ENCODE data around the gene ZNF385D.
"Not testable (repeated sequence)": the region's sequence is repeated elsewhere in the genome, so short reads cannot be mapped to it uniquely, and the experiment has no call there.

Gene ZNF385D

DNA sequence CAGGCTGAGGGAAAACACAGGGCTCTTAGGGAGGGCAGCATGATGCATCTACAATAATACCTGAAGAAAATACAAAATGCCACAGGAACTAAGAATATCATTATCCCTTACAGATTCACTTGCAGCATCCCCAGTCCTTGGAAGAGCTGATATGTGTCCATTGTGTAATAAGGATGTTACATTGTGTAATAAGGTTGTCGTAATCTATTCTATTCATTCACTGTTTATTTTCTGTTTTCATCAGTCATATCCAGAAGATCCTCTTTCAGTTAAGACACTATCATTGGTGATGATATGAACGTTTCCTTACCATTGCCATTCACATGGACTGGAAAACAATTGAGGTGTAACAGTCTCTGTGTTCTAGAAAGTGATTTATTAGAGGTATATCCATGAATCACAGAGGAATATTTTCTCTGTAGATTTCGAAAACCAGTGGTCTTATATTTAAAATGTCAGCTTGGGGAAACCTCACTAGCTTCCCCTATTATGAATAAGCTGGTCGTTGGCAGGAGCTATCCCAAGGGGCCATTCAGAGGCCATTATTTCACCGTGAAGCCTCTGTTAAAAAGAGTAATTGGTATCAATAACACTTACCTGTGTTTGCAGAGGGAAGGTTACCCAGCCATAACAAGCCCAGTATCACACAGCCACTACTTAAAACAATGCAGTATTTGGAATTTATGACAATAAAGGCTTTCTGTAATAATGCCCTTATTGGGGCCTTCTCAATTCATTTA lies 241.1 kb downstream of the ZNF385D start:
- H3K9me3 ChIP-seq: no peaks in the 10 kb centered on the region
- H3K4me1 ChIP-seq: no peaks in the 10 kb centered on the region
- no peak overlapping the region for H3K4me3 ChIP-seq (ENCODE audit: low read depth, low read length)
- no peaks in the 10 kb centered on the region for H3K36me3 ChIP-seq
- H3K27me3 ChIP-seq: no peaks in the 10 kb centered on the region
- no peak for DNase-seq
- TF ChIP-seq, protein P1, sequence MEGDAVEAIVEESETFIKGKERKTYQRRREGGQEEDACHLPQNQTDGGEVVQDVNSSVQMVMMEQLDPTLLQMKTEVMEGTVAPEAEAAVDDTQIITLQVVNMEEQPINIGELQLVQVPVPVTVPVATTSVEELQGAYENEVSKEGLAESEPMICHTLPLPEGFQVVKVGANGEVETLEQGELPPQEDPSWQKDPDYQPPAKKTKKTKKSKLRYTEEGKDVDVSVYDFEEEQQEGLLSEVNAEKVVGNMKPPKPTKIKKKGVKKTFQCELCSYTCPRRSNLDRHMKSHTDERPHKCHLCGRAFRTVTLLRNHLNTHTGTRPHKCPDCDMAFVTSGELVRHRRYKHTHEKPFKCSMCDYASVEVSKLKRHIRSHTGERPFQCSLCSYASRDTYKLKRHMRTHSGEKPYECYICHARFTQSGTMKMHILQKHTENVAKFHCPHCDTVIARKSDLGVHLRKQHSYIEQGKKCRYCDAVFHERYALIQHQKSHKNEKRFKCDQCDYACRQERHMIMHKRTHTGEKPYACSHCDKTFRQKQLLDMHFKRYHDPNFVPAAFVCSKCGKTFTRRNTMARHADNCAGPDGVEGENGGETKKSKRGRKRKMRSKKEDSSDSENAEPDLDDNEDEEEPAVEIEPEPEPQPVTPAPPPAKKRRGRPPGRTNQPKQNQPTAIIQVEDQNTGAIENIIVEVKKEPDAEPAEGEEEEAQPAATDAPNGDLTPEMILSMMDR (IDR thresholded peaks at IDR 0.05; ENCODE audit: low read depth, low read length): no peak

DNA sequence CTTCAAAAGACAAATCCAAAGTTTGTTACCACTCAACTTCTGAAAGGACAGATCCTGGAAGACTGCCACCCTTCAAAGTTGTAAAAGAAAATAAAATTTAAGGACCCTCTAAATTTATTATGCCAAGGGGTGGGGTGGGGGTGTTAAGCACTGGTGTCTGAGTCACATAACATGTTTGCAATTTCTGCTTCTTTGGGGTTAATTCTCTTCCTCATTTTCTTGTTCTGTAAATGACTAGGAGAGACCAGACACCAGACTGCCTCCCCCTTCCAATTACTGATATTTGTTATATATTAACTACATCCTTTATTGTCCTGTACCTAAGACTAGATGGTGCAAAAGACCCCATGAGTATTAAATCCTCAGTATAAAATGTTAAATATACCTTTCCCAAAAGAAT lies 242.8 kb downstream of the ZNF385D start:
- Histone ChIP-seq H3K4me3 (ENCODE audit: low read depth, low read length) (no peak overlapping the region), H3K36me3 (no peaks in the 10 kb centered on the region), H3K27me3 (no peaks in the 10 kb centered on the region), H3K9me3 (no peaks in the 10 kb centered on the region), H3K4me1 (no peaks in the 10 kb centered on the region)
- TF ChIP-seq, protein P1 (IDR thresholded peaks at IDR 0.05; ENCODE audit: low read depth, low read length): no peak
- DNase-seq: no peak

DNA sequence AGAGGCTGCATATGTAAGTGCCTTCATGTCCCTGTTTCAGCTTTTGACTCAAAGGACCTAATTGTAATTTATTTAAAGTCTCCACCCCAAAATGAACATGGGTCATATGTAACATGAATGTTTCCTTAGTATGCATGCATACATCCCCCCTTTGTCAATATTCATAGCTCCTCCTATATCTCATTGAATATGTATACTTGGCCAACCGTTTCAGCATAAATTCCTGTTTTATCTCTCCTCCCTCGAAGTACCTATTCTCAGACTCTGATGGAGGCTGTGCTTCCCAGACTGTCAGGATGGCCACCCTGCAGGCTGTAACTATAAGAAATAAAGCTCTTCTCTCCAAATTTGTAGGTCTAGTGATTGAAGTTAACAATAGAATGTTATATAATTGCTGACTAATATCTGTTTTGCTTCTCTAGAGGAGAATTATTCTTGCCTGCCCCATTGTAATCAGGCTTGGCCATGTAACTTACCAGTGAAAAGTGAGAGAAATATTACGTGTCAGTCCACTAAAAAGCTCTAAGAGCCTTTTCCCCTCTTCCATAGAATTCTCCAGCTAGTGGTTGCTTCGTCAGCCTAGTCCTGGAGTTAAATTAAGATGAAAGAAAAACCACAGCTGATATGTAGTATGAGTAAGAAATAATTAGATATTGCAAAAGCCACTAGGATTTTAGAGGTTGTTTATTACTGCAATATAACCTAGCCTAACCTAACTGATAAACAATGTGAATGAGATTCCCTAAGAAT lies 245.1 kb downstream of the ZNF385D start:
- TF ChIP-seq, protein P1 (IDR thresholded peaks at IDR 0.05; ENCODE audit: low read depth, low read length): no peak
- H3K36me3 ChIP-seq: no peaks in the 10 kb centered on the region
- no peak overlapping the region for H3K4me3 ChIP-seq (ENCODE audit: low read depth, low read length)
- H3K9me3 ChIP-seq: no peaks in the 10 kb centered on the region
- DNase-seq: no peak
- H3K4me1 ChIP-seq: no peaks in the 10 kb centered on the region
- H3K27me3 ChIP-seq: no peaks in the 10 kb centered on the region

DNA sequence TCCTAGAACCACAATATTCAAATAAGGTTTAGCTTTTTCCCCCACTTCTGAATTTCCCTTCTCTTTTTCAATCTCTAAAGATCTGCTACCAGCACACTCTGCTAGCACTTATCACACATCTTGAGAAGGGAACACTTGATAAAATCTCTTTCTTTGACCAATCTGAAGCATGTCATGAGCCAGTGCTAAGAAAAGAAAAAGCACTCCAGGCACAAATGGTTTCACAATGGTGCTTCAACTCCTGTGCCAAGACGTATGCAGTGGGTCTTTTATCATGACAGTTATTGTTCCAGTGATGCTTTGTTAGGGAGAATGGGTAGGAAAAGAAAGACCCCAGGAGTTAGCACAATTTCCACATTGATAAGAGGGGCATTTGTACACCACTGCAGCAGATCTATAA lies 248.4 kb downstream of the ZNF385D start:
- TF ChIP-seq, protein P1 (IDR thresholded peaks at IDR 0.05; ENCODE audit: low read depth, low read length): no peak

DNA sequence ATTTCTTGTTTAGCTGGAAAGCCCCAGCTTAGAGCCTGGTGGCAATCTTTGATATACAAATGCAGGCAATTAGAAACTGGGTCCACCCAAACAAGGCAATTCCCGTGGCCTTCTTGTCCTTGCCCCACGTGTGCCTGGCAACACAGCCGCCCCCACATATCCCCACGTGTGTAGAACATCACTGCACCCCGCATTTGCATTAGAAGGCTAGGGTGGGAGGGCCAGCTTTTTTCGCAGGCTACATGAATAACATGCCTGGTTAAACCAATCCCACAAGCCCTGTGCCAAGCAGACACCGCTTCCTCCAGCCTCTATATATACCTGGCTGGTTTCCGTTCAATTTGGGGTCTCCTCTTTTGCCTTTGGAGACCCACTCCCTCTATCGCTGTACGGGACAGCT lies 250.2 kb downstream of the ZNF385D start:
- H3K4me1 ChIP-seq: no peaks in the 10 kb centered on the region
- no peak for DNase-seq
- no peak overlapping the region for H3K4me3 ChIP-seq (ENCODE audit: low read depth, low read length)
- TF ChIP-seq, protein P1 (IDR thresholded peaks at IDR 0.05; ENCODE audit: low read depth, low read length): no peak
- H3K36me3 ChIP-seq: no peaks in the 10 kb centered on the region
- no peaks in the 10 kb centered on the region for H3K27me3 ChIP-seq
- no peaks in the 10 kb centered on the region for H3K9me3 ChIP-seq

More for the DNA sequence above, 248.4 kb downstream of the ZNF385D start:
- H3K4me3 ChIP-seq (ENCODE audit: low read depth, low read length): no peak overlapping the region
- no peaks in the 10 kb centered on the region for H3K9me3 ChIP-seq
- no peaks in the 10 kb centered on the region for H3K4me1 ChIP-seq
- no peaks in the 10 kb centered on the region for H3K27me3 ChIP-seq
- H3K36me3 ChIP-seq: no peaks in the 10 kb centered on the region
- no peak for DNase-seq

DNA sequence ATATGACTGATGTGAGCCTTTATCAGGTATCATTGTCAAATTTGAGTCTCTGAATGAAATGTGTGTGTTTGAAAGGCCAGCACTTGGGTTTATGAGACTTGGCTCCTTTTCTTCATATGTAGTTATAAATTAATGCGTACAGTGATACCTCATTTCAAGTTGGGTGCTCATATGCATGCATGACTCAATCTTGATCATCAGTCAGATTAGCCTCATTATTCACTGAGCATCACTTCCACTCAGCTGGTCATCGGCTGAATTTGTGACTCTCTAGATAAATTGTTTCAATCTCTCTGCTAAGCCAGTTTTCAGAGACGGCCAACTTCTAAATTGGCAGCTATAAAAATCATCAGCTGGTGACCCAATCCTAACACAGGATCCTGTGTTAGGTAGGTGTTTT lies 260.3 kb downstream of the ZNF385D start:
- not testable (repeated sequence) for H3K4me1 ChIP-seq; H3K27me3 ChIP-seq; H3K9me3 ChIP-seq; DNase-seq; H3K36me3 ChIP-seq; H3K4me3 ChIP-seq (ENCODE audit: low read depth, low read length)
